Lung microvascular endothelial cell (primary cell): ENCODE results near the gene PRKN. TPM values are rescaled to one million over a fixed set of nuclear protein-coding genes. Genes with fewer than 3 reads are reported as not detected.

Source experiments
- DNase-seq, 2 donors: peaks; one replicate each; pipeline versions ENCODE4 v3.0.0 to v3.0.0-alpha.2; 2010; ENCODE audit warnings: low read depth in 2 of 2
- total RNA-seq: library from RNA; depleted of rRNA; stranded (reverse); fragments of >200 nt; gene quantifications from 2 replicates; pipeline ENCODE4 v1.2.1, GENCODE V29; 2014

The PRKN gene
- total RNA-seq, 1 donor from 2014 or later, result 0.40 TPM

DNA sequence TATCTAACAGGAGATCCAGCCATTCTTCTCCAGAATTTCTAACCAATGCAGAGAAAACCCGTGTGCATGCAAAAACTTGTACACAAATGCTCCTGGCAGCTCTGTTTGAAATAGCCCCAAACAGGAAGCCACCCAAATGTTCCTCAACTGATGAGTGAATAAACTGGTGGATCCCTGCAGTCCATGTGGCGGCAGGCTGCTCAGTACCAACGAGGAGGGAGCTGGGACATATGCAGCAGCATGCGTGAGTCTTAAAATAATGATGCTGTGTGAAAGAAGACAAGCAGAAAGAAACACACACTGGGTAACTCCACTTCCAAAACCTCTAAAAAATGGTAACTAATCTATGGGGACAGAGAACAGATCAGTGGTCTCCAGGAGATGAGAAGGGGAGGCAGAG is 911.6 kb downstream of the PRKN start:
- DNase-seq, result no peak

DNA sequence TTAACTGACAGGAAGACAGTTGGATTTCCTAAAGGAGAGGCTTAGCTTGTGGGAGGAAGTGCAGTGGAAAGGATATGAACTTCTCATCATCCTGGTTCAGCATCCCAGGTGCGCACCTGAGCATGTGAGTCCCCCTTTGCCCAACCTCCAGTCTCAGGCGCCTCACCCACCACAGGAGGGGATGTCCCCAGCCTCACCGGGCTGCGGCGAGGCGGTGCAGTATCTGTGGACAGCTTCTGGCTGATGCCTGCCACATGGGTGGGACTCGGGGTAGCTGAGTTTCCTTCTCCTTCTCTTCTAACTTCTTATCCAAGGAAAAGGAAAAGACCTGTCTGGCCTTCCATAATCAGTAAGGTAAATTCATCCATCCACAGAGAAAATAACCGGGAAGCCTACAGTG is 914.4 kb downstream of the PRKN start:
- no peak for DNase-seq

GRCh38 chr6:161809971-161810370 is 917.6 kb downstream of the PRKN start:
- no peak for DNase-seq

DNA sequence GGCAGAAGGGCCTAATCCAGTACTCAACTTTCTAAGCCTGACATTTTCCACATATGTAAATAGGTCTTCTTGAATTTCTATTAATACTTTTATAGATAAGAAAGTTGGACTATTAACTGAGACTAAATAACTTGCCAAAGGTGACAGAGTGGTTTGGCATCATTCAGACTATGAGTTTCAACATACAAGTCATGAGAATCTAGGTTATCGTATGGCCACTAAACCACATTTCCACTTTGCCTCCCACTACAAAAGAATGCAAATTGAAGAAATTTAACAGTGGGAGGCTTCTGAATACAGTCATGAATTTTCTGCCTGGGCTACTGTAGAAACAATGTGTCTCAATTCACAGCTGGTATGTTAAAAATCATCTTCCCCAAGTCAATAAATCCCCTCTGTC is 922.7 kb downstream of the PRKN start:
- DNase-seq, result no peak

DNA sequence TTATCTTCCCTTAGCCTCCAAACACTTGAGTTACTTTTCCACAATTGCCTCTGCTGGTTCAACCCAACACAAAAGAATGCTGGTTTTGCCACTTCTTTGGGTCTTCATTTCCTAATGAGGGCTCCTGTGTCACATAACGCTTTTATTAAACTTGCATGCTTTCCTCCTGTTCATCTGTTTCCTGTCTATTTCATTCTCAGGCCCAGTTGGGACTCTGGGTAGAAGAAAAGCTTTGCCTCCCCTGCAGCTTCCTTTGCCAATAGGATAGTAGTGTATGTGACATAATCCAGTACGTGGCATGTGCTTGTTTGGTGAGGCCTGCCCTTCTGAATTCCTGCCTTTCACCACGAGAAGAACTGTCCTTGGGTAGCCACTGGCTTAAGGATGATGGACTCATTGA is 924.4 kb downstream of the PRKN start:
- DNase-seq, result no peak

GRCh38 chr6:161802231-161802630 is 925.3 kb downstream of the PRKN start:
- DNase-seq, result no peak

- DNase-seq, result no peak
Observed at GRCh38 chr6:161798844-161799394, 928.6 kb downstream of the PRKN start.

DNA sequence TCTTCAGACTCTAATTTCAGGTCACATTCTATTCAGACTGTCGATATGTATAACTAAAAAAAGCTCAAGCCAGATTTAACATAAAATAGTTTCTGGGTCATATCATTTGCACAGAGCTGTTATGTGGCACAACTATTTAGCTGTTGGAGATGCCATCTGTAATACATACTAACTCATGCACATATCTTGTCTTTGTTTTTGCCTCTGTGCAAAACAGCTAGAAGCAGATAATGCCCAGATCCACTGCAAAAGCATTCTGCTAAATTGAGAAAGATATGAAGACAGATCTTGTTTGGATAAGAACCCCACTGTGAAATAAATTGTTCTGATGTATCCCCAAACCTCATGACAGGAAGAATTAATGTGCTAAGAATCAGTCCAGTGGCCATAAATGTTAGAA is 930.9 kb downstream of the PRKN start:
- no peak for DNase-seq

- DNase-seq, result no peak
Observed at GRCh38 chr6:161792851-161793493, 934.6 kb downstream of the PRKN start.

DNA sequence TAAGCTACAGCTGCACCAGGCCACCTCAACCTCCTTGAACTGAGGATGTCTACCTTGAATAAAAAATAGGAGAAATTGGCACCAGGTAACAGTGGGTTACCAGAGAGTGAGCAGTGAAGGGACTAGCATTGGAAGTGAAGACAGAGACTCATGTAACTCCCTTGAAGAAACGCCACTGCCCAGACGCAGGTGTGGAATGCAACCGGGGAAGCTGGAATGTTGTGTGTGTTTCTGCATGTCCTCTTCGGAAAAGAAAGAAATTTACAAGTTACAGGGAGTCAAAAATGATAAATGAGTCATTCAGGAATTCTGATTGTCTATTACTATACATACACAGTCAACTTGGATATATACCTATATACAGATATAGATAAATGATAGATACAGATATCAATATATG is 939.0 kb downstream of the PRKN start:
- DNase-seq, result no peak

DNA sequence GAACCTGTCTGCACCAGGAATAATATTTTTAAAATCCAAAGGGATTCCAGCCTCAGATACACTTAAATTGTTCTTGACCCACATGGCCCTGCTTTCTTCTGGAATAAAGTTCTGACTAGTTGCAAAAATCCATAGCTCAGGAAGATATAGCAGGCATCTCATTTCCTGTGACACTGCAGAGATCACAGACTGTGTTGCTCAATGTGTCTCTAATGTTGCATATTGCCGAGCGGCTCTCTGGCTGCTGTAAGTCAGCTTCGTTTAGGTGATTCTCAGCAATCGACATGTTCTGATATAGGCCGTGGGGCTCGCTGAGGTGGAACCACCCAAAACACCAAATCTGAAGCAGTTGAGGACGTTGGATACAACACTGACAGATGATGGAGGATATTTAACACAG is 955.4 kb downstream of the PRKN start:
- DNase-seq, result no peak

DNA sequence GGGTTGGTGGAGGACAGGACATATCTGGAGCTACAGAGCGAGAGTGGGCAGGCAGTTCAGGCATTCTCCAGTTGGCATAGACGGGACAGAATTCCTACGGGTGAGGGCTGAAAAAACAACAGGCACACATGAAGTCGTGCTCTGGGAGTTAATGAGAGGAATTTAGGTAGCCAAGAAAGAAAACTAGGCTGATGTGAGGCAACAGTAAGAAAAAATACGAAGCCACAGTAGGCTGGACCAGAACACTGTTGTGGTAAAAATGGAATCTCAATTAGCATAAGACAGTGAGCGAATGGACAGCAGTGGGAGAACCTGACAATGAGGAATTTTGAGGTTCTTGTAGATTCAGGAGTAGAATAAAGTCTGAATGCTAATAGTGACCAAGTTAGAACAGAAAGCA is 965.6 kb downstream of the PRKN start:
- no peak for DNase-seq

DNA sequence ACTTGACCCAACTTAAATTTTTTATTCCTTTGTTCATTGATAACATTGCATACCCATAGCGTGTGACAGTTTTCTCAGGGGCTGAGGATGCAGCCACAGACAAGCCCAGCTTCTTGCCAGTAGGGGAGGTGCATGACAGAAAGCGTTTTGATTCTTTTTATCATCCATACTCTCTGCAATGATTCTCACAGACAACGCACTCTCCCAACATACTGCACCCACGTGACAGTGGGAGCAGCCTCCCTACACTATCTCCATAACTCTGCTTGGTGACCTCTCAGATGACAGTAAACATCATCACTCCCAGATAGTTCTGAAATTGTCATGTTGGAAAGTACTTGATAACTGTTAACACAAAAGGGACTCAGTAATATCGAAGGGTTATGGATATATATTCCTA is 972.5 kb downstream of the PRKN start:
- no peak for DNase-seq

DNA sequence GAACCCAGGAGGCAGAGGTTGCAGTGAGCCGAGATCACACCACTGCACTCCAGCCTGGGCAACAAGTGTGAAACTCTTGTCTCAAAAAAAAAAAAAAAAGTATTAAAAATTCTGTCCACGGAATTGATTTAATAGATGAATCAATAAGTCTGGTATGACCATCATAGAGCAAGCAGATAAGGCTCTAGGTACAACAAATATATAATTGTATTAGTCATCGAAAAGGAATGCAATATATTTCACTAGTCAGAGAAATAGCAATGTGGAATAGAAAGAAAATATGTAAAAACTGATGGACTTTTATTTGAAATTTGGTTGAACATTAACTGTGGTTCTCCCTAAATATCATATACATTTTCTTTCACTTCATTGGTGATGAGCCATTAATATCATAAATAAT is 976.9 kb downstream of the PRKN start:
- DNase-seq, result no peak

GRCh38 chr6:161749576-161749975 is 978.0 kb downstream of the PRKN start:
- DNase-seq, result no peak

GRCh38 chr6:161748535-161749416 is 978.8 kb downstream of the PRKN start:
- no peak for DNase-seq

- no peak for DNase-seq
Observed at GRCh38 chr6:161747506-161747905, 980.1 kb downstream of the PRKN start.

DNA sequence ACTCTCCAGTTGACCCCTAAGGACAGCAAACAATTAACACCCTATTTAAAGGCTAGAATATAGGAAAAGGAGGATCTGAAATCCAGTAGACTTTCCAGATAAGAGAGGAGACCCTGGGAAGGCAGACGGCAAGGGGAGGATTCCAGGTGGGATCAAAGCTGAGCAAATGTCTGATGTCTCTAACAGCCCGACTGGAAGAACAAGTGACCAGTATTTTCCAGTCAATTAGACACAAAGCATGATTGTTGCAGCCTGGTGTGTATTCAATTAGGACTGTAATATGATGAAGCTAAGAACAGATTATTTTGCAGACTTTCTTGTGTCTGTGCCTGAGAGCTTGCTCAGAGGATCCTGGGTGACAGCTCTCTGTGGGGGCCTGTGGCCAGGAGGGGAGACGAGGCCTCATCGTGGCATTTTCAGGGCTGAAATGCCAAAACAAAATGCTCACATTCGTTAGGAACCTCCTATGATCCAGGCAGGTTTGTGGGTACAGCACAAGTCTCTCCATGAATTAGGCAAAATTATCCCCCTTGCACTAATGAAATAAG is 981.9 kb downstream of the PRKN start:
- DNase-seq, result no peak

DNA sequence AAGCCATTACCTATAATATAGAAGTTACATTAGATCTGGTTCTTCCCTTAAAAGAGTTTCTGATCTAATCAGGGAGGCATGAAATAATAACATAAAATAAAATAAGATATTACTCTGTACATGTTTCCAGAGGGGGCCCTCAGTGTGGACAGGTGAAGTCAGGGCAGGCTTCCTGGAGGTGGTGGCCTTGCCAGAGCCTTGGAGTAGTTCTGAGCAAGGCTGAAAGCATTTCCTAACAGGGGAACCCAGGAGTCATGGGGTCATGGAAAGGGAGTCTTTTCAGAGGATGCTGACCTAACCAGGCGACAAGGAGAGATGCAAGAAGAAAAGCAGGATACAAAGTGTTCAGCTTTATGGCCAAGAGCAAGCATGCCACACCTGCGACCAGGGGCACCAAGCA is 982.4 kb downstream of the PRKN start:
- no peak for DNase-seq

DNA sequence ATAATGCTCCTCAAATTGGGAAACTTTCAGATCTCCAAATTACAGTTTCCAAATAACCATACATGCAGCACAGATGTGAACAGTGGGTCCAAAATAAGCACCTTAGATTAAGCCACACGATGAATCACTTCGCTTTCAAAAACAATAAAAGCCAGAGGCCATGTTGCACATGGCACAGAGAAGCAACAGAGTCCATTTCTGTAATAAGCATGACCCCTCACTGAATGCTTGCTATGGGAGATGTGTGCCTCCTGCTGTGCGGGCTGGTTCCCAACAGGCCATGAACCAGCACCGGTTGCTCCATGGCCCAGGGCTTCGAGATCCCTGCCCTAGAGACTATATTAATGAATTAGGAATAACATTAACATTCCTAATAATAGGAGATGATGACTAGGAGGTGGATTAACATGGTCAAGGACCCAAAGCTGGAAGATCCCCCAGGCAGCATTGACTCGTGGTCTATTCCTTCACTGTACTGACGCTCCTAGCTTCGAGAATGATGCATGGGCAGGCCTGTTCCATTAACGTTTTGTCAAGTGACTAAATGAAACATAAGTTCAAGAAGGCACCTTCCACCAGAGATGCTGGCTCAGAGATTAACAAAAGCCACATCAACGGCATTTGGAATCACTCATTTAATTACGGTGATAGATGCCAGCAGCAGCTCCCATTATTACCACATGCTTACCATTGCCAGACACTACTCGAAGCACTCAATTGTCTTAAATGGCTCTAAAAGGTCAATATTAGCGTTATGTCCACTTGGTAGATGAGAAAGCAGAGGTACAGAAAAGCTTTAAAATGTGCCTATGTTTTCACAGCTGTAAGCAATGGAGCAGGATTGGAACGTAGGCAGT is 983.1 kb downstream of the PRKN start:
- peak in 1 of 2 donors; percentile 1 for DNase-seq

DNA sequence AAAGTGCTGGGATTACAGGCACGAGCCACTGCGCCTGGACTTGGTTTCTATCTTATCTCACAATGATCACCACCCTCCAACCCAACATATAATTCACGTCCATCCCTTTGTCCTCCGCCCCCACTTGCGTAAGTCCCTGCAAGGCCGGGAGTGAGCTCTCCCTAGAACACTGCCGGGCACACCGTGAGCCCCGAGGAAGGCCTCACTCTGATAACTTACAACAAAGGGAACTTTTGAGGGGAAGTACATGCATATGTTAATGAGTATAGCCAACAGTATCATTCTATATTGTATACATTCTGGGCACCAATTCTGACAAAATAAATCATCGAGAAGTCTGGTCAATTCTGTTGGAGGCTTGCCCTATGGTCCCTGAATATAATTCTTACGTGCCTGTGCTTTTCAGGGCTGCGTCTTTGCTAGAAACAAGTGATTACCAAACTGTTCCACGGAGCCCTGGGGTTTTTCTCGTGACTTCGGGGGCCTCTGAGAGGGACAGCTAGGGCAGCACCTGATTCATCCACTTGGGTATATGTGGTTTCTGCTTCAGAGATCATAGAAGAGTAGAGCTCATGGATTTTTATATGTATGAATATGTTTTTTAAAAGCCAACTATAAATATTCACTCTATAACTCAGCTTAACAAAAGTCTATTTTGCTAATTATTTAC is 983.9 kb downstream of the PRKN start:
- DNase-seq, result no peak
